HepG2 (cell line): ENCODE measurements around the gene PRM2. TPM values are rescaled to one million over a fixed set of nuclear protein-coding genes. Genes with fewer than 3 reads are reported as not detected.

Source experiments
- ATAC-seq: fragments of 200-7000 bp; cut with Tn5 transposase; 3 replicates; pipeline ENCODE4 v1.9.1; 2020; ENCODE audit warnings: mild to moderate bottlenecking, moderate library complexity
- BruUV-seq: library from RNA; stranded (reverse); fragments of 400-500 nt; replicated peaks from 2 replicates; lab custom pipeline; 2021; lab: Mats Ljungman, UMichigan
- CTCF ChIA-PET: fragments of 300-600 bp; formaldehyde crosslinking; extraction: SDS; loops from one replicate; lab custom pipeline; 2021; ENCODE audit warnings: low total read pairs, inconsistent platforms, low intra/inter-chr PET ratio; lab: Yijun Ruan, JAX
- POLR2A ChIA-PET: fragments of 350-600 bp; sonication (Branson Sonifier 250); formaldehyde crosslinking; loops from one replicate; lab custom pipeline; 2020; ENCODE audit warnings: antibody characterized with exemption, inconsistent platforms; lab: Yijun Ruan, JAX
- DNase-seq: peaks from one replicate; pipeline ENCODE4 v3.0.0-alpha.2; 2015; ENCODE audit warnings: low spot score
- FAIRE-seq: peaks from 3 replicates; lab custom pipeline; 2011; peaks lifted over from hg19 to GRCh38; lab: Jason Lieb, UNC
- H2AFZ ChIP-seq: one replicate; pipeline ENCODE4 v1.6.1; 2011; ENCODE audit warnings: low read length, inconsistent platforms
- H3K27ac ChIP-seq: fragments of 300-600 bp; 3 replicates; pipeline ENCODE4 v1.8.0; 2011; ENCODE audit warnings: mixed run types, mild to moderate bottlenecking, mixed read lengths, low read length, inconsistent platforms; ENCODE audit not compliant: insufficient read depth; ENCODE audit errors: extremely low read length
- H3K27me3 ChIP-seq, 2 experiments: fragments of 200-600 bp in 1 of 2; 2 replicates in 1 of 2; 3 replicates in 1 of 2; pipeline versions ENCODE4 v1.6.0 to v1.8.0; 2011; ENCODE audit warnings: low read length in 2 of 2, mild to moderate bottlenecking in 2 of 2, moderate library complexity in 2 of 2, inconsistent platforms in 1 of 2; ENCODE audit not compliant: insufficient read depth in 2 of 2, control insufficient read depth in 1 of 2
- H3K36me3 ChIP-seq, 2 experiments: fragments of 200-600 bp in 1 of 2; replicated peaks in 1 of 2; 2 replicates in 1 of 2; 3 replicates in 1 of 2; pipeline versions ENCODE4 v1.5.1 to v1.8.0; 2011; ENCODE audit warnings: low read length in 2 of 2, inconsistent platforms in 1 of 2; ENCODE audit not compliant: insufficient read depth in 2 of 2, control insufficient read depth in 1 of 2
- H3K4me1 ChIP-seq: 2 replicates; pipeline ENCODE4 v1.5.1; 2012; ENCODE audit warnings: low read length, inconsistent platforms; ENCODE audit not compliant: insufficient read depth
- H3K4me2 ChIP-seq: 2 replicates; pipeline ENCODE4 v1.6.0; 2011; ENCODE audit warnings: low read depth, low read length, inconsistent platforms
- H3K4me3 ChIP-seq, 3 experiments: fragments of 200-600 bp in 1 of 3; sonication (generic), shearing (Covaris generic) in 1 of 3; replicated peaks in 1 of 3; 2 replicates each; pipeline ENCODE4 v1.5.1; 2011 to 2016; ENCODE audit warnings: low read length in 3 of 3, inconsistent platforms in 2 of 3, low read depth in 2 of 3, mild to moderate bottlenecking in 2 of 3, control low read depth in 1 of 3, mixed read lengths in 1 of 3; ENCODE audit not compliant: insufficient read depth in 1 of 3
- H3K79me2 ChIP-seq: one replicate; pipeline ENCODE4 v1.6.1; 2011; ENCODE audit warnings: low read length, inconsistent platforms; ENCODE audit not compliant: insufficient read depth
- H3K9ac ChIP-seq: 2 replicates; pipeline ENCODE4 v1.6.0; 2011; ENCODE audit warnings: mild to moderate bottlenecking, low read depth, low read length, inconsistent platforms; ENCODE audit not compliant: insufficient read depth
- H3K9me3 ChIP-seq: 2 replicates; pipeline ENCODE4 v1.5.1; 2012; ENCODE audit warnings: mild to moderate bottlenecking, low read length
- H4K20me1 ChIP-seq: 2 replicates; pipeline ENCODE4 v1.6.0; 2011; ENCODE audit warnings: inconsistent platforms, mild to moderate bottlenecking, low read length, moderate library complexity; ENCODE audit not compliant: insufficient read depth
- ADNP ChIP-seq: sonication (generic); formaldehyde crosslinking; IDR thresholded peaks from 2 replicates; pipeline ENCODE4 v1.4.0; 2020; ENCODE audit warnings: missing genetic modification reagents
- CENPX ChIP-seq: sonication (generic); formaldehyde crosslinking; IDR thresholded peaks from 2 replicates; pipeline ENCODE4 v1.9.0; 2021; ENCODE audit warnings: mild to moderate bottlenecking, missing genetic modification reagents, moderate library complexity
- DPF2 ChIP-seq: sonication (generic); formaldehyde crosslinking; IDR thresholded peaks from 2 replicates; pipeline ENCODE4 v1.4.0; 2020; ENCODE audit warnings: mild to moderate bottlenecking, low read depth, missing genetic modification reagents, borderline replicate concordance
- ISX ChIP-seq: sonication (generic); formaldehyde crosslinking; conservative IDR thresholded peaks from 2 replicates; pipeline ENCODE4 v1.5.0; 2020; ENCODE audit warnings: missing genetic modification reagents
- NFKBIZ ChIP-seq: IDR thresholded peaks from 2 replicates; pipeline ENCODE4 v1.6.1; 2018; ENCODE audit warnings: missing genetic modification reagents, missing compliant biosample characterization
- NR2F1 ChIP-seq, 2 experiments: fragments of 450-650 bp in 1 of 2; formaldehyde crosslinking in 1 of 2; IDR thresholded peaks; 2 replicates each; pipeline versions ENCODE4 v1.5.0 to v1.6.1; 2016 to 2020; ENCODE audit warnings: mild to moderate bottlenecking in 1 of 2, missing compliant biosample characterization in 1 of 2, missing genetic modification reagents in 1 of 2, moderate library complexity in 1 of 2
- NR2F6 ChIP-seq, 2 experiments: IDR thresholded peaks; 2 replicates each; pipeline ENCODE4 v1.6.1; 2016; ENCODE audit warnings: antibody characterized with exemption in 1 of 2, mild to moderate bottlenecking in 1 of 2
- ZBTB7B ChIP-seq: sonication (generic); formaldehyde crosslinking; IDR thresholded peaks from 2 replicates; pipeline ENCODE4 v1.4.0; 2020; ENCODE audit warnings: missing genetic modification reagents
- ZNF460 ChIP-seq: sonication (generic); formaldehyde crosslinking; IDR thresholded peaks from 2 replicates; pipeline ENCODE4 v1.5.1; 2020; ENCODE audit warnings: missing genetic modification reagents, mild to moderate bottlenecking, borderline replicate concordance
- ZNF543 ChIP-seq: sonication (generic); formaldehyde crosslinking; IDR thresholded peaks from 2 replicates; pipeline ENCODE4 v1.4.0; 2020; ENCODE audit warnings: mild to moderate bottlenecking, missing genetic modification reagents
- ZNF747 ChIP-seq: sonication (generic); formaldehyde crosslinking; IDR thresholded peaks from 2 replicates; pipeline ENCODE4 v1.8.1; 2023; ENCODE audit warnings: missing genetic modification reagents, mild to moderate bottlenecking, borderline replicate concordance
- WGBS: methylation state at CpG from one replicate; pipeline ENCODE4 v1.1.6; 2017; ENCODE audit warnings: low lambda C conversion rate; 5-methylcytosine and 5-hydroxymethylcytosine counted together
- in situ Hi-C: cut with HindIII; loops from 2 replicates; pipeline ENCODE4 v1.10.0; 2017; ENCODE audit warnings: low pct_unique_long_range_greater_than_20kb; ENCODE audit not compliant: extremely low pct_ligation_motif_present
- intact Hi-C: fragments of 100-400 bp; cut with micrococcal nuclease; formaldehyde crosslinking; loops from one replicate; pipeline ENCODE4 v1.10.0; 2022; ENCODE audit not compliant: unreplicated experiment
- polyA plus RNA-seq, 8 experiments: library from polyadenylated mRNA; depleted of rRNA in 3 of 8; stranded (reverse) in 7 of 8; unstranded in 1 of 8; fragments of >200 nt; fragmentation: Illumina TruSeq in 4 of 8; extraction: Trizol in 4 of 8; gene quantifications; 2 replicates each; pipeline versions ENCODE4 v1.2.1 to v1.2.3, GENCODE V29; 2011 to 2016; ENCODE audit warnings: low read depth in 4 of 8, missing spikeins in 1 of 8, mixed read lengths in 1 of 8; ENCODE audit not compliant: insufficient read depth in 1 of 8
- total RNA-seq, 5 experiments: library from RNA; depleted of rRNA; stranded (reverse); fragments of >200 nt; fragmentation: Illumina TruSeq; extraction: Trizol; gene quantifications; 2 replicates each; pipeline ENCODE4 v1.2.3, GENCODE V29; 2016; ENCODE audit warnings: low read depth in 1 of 5
- TF ChIP-seq, protein P1 (sequence below): sonication (generic); formaldehyde crosslinking; IDR thresholded peaks from 2 replicates; pipeline ENCODE4 v1.8.0; 2022; ENCODE audit warnings: low read depth, missing genetic modification reagents
- TF ChIP-seq, protein P2 (sequence below): sonication (generic); formaldehyde crosslinking; IDR thresholded peaks from 2 replicates; pipeline ENCODE4 v1.4.0; 2020; ENCODE audit warnings: missing genetic modification reagents; ENCODE audit errors: not compliant biosample characterization
- TF ChIP-seq, protein P3 (sequence below): sonication (generic); formaldehyde crosslinking; IDR thresholded peaks from 2 replicates; pipeline ENCODE4 v1.5.1; 2020; ENCODE audit warnings: missing genetic modification reagents, mild to moderate bottlenecking, borderline replicate concordance
- TF ChIP-seq, protein P4 (sequence below): sonication (generic); formaldehyde crosslinking; IDR thresholded peaks from 2 replicates; pipeline ENCODE4 v1.8.0; 2022; ENCODE audit warnings: mild to moderate bottlenecking, missing genetic modification reagents, borderline replicate concordance

PRM2 gene
- total and polyA plus RNA-seq, 2 of the 13 experiments (the other 11 are each of a cell fraction or from before 2014, with no cell fraction given): 0.54 TPM; not detected in 1

DNA sequence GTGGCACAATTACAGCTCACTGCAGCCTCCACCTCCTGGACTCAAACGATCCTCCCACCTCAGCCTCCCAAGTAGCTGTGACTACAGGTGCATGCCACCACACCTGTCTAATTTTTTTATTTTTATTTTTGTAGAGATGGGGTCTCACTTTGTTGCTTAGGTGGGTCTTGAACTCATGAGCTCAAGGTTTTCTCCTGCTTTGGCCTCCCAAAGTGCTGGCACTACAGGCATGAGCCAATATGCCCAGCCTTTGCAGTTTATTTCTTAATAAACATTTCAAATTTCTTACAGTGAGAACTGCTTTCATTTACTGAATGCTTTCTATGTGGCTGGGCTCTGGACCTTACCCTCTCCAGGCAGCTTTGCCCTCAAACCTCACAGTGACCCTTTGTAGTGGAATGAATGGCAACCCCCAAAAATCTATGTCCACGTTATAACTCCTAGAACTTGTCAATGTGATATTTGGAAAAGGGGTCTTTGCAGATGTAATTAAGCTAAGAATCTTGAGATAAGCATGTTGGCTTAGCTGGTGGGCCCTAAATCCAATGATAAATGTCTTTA lies 5.6 kb downstream of the PRM2 start:
- peak; percentile 69 for DNase-seq
- H3K27me3 ChIP-seq: no peaks in the 10 kb centered on the region
- no TSS peak for BruUV-seq
- no peaks in the 10 kb centered on the region for H3K36me3 ChIP-seq
- peaks cover 89% of the 10 kb centered on the region for H3K4me1 ChIP-seq
- H3K4me3 ChIP-seq: no peak overlapping the region
- 42% methylated on average over 2 of the region's 2 CpGs for WGBS
- H3K79me2 ChIP-seq: no peaks in the 10 kb centered on the region
- ChIA-PET CTCF (no interaction called here), POLR2A (interaction anchor here (0.6 to 14.0 kb wide), 5 partner anchors 9 to 101 kb away, joined by 3 to 351 read pairs (median 5); partner anchors contain the start of gene SOCS1)
- H2AFZ ChIP-seq: no peak overlapping the region
- in situ Hi-C loops: no loop called here
- peak; percentile 37 for ATAC-seq
- H3K4me2 ChIP-seq: peak overlapping the region; percentile 31
- intact Hi-C loops: no loop called here
- H3K9ac ChIP-seq: peak overlapping the region; percentile 19; the same call in 1 of the 2 replicates
- H3K27ac ChIP-seq: peak overlapping the region; percentile 58
- H3K9me3 ChIP-seq: peaks cover 5% of the 10 kb centered on the region; the same call in 1 of the 2 replicates
- H4K20me1 ChIP-seq: no peaks in the 10 kb centered on the region
- FAIRE-seq: peak; percentile 82
- TF ChIP-seq NR2F1 (CRISPR knock-in tag; IDR thresholded peaks at IDR 0.05): no peak
- TF ChIP-seq, protein P1, sequence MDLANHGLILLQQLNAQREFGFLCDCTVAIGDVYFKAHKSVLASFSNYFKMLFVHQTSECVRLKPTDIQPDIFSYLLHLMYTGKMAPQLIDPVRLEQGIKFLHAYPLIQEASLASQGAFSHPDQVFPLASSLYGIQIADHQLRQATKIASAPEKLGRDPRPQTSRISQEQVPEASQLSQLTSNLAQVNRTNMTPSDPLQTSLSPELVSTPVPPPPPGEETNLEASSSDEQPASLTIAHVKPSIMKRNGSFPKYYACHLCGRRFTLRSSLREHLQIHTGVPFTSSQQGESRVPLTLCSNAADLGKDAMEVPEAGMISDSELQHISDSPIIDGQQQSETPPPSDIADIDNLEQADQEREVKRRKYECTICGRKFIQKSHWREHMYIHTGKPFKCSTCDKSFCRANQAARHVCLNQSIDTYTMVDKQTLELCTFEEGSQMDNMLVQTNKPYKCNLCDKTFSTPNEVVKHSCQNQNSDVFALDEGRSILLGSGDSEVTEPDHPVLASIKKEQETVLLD: no peak
- TF ChIP-seq, protein P2, sequence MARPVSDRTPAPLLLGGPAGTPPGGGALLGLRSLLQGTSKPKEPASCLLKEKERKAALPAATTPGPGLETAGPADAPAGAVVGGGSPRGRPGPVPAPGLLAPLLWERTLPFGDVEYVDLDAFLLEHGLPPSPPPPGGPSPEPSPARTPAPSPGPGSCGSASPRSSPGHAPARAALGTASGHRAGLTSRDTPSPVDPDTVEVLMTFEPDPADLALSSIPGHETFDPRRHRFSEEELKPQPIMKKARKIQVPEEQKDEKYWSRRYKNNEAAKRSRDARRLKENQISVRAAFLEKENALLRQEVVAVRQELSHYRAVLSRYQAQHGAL (CRISPR knock-in tag): no peak
- peak; percentile 70; the same call in 1 of the 2 replicates for TF ChIP-seq ZBTB7B (CRISPR knock-in tag)
- peak; percentile 90 for TF ChIP-seq ZNF460 (CRISPR knock-in tag)
- no peak for TF ChIP-seq ZNF747 (CRISPR knock-in tag)
- TF ChIP-seq ISX: no peak
- TF ChIP-seq NR2F6 (IDR thresholded peaks at IDR 0.05): peak; percentile 66
- TF ChIP-seq NR2F6 (CRISPR knock-in tag; IDR thresholded peaks at IDR 0.05): peak; percentile 45; the same call in 1 of the 2 replicates
- no peak for TF ChIP-seq CENPX (CRISPR knock-in tag)
- TF ChIP-seq, protein P3, sequence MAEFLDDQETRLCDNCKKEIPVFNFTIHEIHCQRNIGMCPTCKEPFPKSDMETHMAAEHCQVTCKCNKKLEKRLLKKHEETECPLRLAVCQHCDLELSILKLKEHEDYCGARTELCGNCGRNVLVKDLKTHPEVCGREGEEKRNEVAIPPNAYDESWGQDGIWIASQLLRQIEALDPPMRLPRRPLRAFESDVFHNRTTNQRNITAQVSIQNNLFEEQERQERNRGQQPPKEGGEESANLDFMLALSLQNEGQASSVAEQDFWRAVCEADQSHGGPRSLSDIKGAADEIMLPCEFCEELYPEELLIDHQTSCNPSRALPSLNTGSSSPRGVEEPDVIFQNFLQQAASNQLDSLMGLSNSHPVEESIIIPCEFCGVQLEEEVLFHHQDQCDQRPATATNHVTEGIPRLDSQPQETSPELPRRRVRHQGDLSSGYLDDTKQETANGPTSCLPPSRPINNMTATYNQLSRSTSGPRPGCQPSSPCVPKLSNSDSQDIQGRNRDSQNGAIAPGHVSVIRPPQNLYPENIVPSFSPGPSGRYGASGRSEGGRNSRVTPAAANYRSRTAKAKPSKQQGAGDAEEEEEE (CRISPR knock-in tag): no peak
- TF ChIP-seq ADNP (CRISPR knock-in tag): peak; percentile 74; the same call in 1 of the 2 replicates
- TF ChIP-seq, protein P4, sequence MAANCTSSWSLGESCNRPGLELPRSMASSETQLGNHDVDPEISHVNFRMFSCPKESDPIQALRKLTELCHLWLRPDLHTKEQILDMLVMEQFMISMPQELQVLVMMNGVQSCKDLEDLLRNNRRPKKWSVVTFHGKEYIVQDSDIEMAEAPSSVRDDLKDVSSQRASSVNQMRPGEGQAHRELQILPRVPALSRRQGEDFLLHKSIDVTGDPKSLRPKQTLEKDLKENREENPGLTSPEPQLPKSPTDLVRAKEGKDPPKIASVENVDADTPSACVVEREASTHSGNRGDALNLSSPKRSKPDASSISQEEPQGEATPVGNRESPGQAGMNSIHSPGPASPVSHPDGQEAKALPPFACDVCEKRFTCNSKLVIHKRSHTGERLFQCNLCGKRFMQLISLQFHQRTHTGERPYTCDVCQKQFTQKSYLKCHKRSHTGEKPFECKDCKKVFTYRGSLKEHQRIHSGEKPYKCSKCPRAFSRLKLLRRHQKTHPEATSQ (CRISPR knock-in tag): no peak
- TF ChIP-seq DPF2: peak; percentile 37; the same call in 1 of the 2 replicates
- no peak for TF ChIP-seq NFKBIZ (CRISPR knock-in tag)
- no peak for TF ChIP-seq ZNF543
